ENCODE measurements around the gene DYNLRB1.

DNA sequence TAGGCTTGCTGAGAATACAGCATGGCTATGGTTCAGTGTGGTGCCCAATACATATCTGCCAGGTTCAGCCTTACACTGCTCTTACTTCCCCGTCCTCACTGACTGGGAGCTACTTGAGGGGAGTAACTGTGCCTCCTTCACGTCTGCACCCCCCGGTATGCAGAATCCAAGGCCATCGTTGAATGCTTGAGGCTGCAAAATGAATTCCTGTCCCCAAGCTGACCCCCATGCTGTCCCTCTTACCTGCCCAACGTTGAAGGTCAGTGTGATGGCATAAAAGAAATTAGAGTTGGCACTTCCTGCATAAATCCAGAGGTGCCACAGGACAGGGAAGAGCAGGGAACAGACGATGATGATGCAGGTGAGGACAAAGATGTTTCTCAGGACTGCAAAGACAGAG lies 58.6 kb downstream of the DYNLRB1 start:
- TF ChIP-seq ARNT (IDR thresholded peaks at IDR 0.05), result no peak
- TF ChIP-seq SRF (CRISPR knock-in tag; IDR thresholded peaks at IDR 0.05), result no peak
- TF ChIP-seq MLX (CRISPR knock-in tag; conservative IDR thresholded peaks at IDR 0.05), result no peak
- no peak for TF ChIP-seq ZBTB1 (CRISPR knock-in tag; IDR thresholded peaks at IDR 0.05; ENCODE audit: borderline replicate concordance, low read depth)
- no peak for TF ChIP-seq RAD21 (CRISPR knock-in tag; conservative IDR thresholded peaks at IDR 0.05 in 1 of 2, IDR thresholded peaks at IDR 0.05 in 1 of 2)
- TF ChIP-seq EP300 (IDR thresholded peaks at IDR 0.05; ENCODE audit: low read length), result no peak

All from K562 (cell line).